IPS-20b (cell line): Measurements from ENCODE around the gene HDAC5.
A peak's percentile ranks its signal among the peaks of the same experiment; 100 is the strongest.

Source experiments
- H3K27ac ChIP-seq: one replicate; pipeline ENCODE4 v1.5.1; 2013; ENCODE audit warnings: low read length
- H3K27me3 ChIP-seq: 2 replicates; pipeline ENCODE4 v1.6.1; 2013; ENCODE audit warnings: mild to moderate bottlenecking, low read length, inconsistent platforms; ENCODE audit not compliant: insufficient read depth
- H3K36me3 ChIP-seq: 2 replicates; pipeline ENCODE4 v1.6.1; 2013; ENCODE audit warnings: low read depth, mild to moderate bottlenecking, inconsistent platforms, low read length, moderate library complexity; ENCODE audit not compliant: insufficient read depth
- H3K4me1 ChIP-seq: 2 replicates; pipeline ENCODE4 v1.6.1; 2013; ENCODE audit warnings: mild to moderate bottlenecking, control low read depth, inconsistent platforms, low read length, moderate library complexity; ENCODE audit not compliant: insufficient read depth
- H3K4me3 ChIP-seq: 2 replicates; pipeline ENCODE4 v1.5.1; 2013; ENCODE audit warnings: mild to moderate bottlenecking, low read length, inconsistent platforms
- H3K9ac ChIP-seq: 2 replicates; pipeline ENCODE4 v1.6.1; 2013; ENCODE audit warnings: low read depth, mild to moderate bottlenecking, inconsistent platforms, low read length, moderate library complexity
- H3K9me3 ChIP-seq: 2 replicates; pipeline ENCODE4 v1.6.1; 2013; ENCODE audit warnings: mild to moderate bottlenecking, low read depth, low read length, inconsistent platforms; ENCODE audit not compliant: insufficient read depth

Gene HDAC5

GRCh38 chr17:44069974-44070454 is 53.4 kb downstream of the HDAC5 start:
- Histone ChIP-seq H3K9me3 (no peaks in the 10 kb centered on the region), H3K4me3 (peak overlapping the region; percentile 74), H3K36me3 (peaks cover 15% of the 10 kb centered on the region), H3K4me1 (peaks cover 10% of the 10 kb centered on the region), H3K27ac (peak overlapping the region; percentile 70), H3K27me3 (no peaks in the 10 kb centered on the region), H3K9ac (peak overlapping the region; percentile 83)

- no peak overlapping the region for H3K27ac ChIP-seq
- peaks cover 10% of the 10 kb centered on the region for H3K4me1 ChIP-seq
- no peak overlapping the region for H3K9ac ChIP-seq
- peaks cover 17% of the 10 kb centered on the region for H3K36me3 ChIP-seq
- no peak overlapping the region for H3K4me3 ChIP-seq
- no peaks in the 10 kb centered on the region for H3K9me3 ChIP-seq
- no peaks in the 10 kb centered on the region for H3K27me3 ChIP-seq
Measured at GRCh38 chr17:44067545-44067940, 55.9 kb downstream of the HDAC5 start.

GRCh38 chr17:44066204-44066930 is 57.1 kb downstream of the HDAC5 start, which contains the start of gene LSM12:
TSS of gene LSM12 (minus strand) at chr17:44066671. CDS start at chr17:44066587, 84 bp downstream.
- H3K36me3 ChIP-seq, result peaks cover 28% of the 10 kb centered on the region
- peak within 1 kb of the TSS; percentile 97 for H3K27ac ChIP-seq
- H3K27me3 ChIP-seq, result no peaks in the 10 kb centered on the region
- no peaks in the 10 kb centered on the region for H3K9me3 ChIP-seq
- peak within 1 kb of the TSS; percentile 99 for H3K9ac ChIP-seq
- H3K4me1 ChIP-seq, result peaks cover 4% of the 10 kb centered on the region; the same call in 1 of the 2 replicates
- peak within 1 kb of the TSS; percentile 99 for H3K4me3 ChIP-seq

GRCh38 chr17:44065668-44066203 is 57.7 kb downstream of the HDAC5 start:
- Histone ChIP-seq H3K4me1 (peaks cover 4% of the 10 kb centered on the region; the same call in 1 of the 2 replicates), H3K9me3 (no peaks in the 10 kb centered on the region), H3K27ac (peak overlapping the region; percentile 97), H3K4me3 (peak overlapping the region; percentile 99), H3K9ac (peak overlapping the region; percentile 99), H3K36me3 (peaks cover 34% of the 10 kb centered on the region), H3K27me3 (no peaks in the 10 kb centered on the region)

GRCh38 chr17:44063704-44064639 is 59.5 kb downstream of the HDAC5 start:
- peak overlapping the region; percentile 14; the same call in 1 of the 2 replicates for H3K9ac ChIP-seq
- no peak overlapping the region for H3K27ac ChIP-seq
- peak overlapping the region; percentile 13; the same call in 1 of the 2 replicates for H3K4me3 ChIP-seq
- no peaks in the 10 kb centered on the region; the same call in 1 of the 2 replicates for H3K4me1 ChIP-seq
- no peaks in the 10 kb centered on the region for H3K9me3 ChIP-seq
- H3K36me3 ChIP-seq, result peaks cover 50% of the 10 kb centered on the region
- H3K27me3 ChIP-seq, result no peaks in the 10 kb centered on the region

GRCh38 chr17:44062871-44063270 is 60.6 kb downstream of the HDAC5 start:
- H3K4me3 ChIP-seq, result no peak overlapping the region
- H3K36me3 ChIP-seq, result peaks cover 58% of the 10 kb centered on the region
- H3K4me1 ChIP-seq, result no peaks in the 10 kb centered on the region; the same call in 1 of the 2 replicates
- H3K27ac ChIP-seq, result no peak overlapping the region
- H3K27me3 ChIP-seq, result no peaks in the 10 kb centered on the region
- no peaks in the 10 kb centered on the region for H3K9me3 ChIP-seq
- no peak overlapping the region for H3K9ac ChIP-seq

GRCh38 chr17:44061446-44061845 is 62.0 kb downstream of the HDAC5 start:
- Histone ChIP-seq H3K27ac (no peak overlapping the region), H3K9me3 (no peaks in the 10 kb centered on the region), H3K4me1 (no peaks in the 10 kb centered on the region; the same call in 1 of the 2 replicates), H3K36me3 (peaks cover 63% of the 10 kb centered on the region), H3K9ac (no peak overlapping the region), H3K27me3 (no peaks in the 10 kb centered on the region), H3K4me3 (no peak overlapping the region)

GRCh38 chr17:44059101-44059892 is 64.1 kb downstream of the HDAC5 start:
- Histone ChIP-seq H3K9ac (no peak overlapping the region), H3K27ac (no peak overlapping the region), H3K4me1 (no peaks in the 10 kb centered on the region; the same call in 1 of the 2 replicates), H3K27me3 (no peaks in the 10 kb centered on the region), H3K36me3 (peaks cover 80% of the 10 kb centered on the region), H3K9me3 (no peaks in the 10 kb centered on the region), H3K4me3 (no peak overlapping the region)

GRCh38 chr17:44053125-44053872 is 70.1 kb downstream of the HDAC5 start:
- H3K9me3 ChIP-seq, result no peaks in the 10 kb centered on the region
- H3K9ac ChIP-seq, result no peak overlapping the region
- H3K4me1 ChIP-seq, result no peaks in the 10 kb centered on the region
- no peaks in the 10 kb centered on the region for H3K27me3 ChIP-seq
- H3K27ac ChIP-seq, result no peak overlapping the region
- peaks cover 82% of the 10 kb centered on the region for H3K36me3 ChIP-seq
- H3K4me3 ChIP-seq, result no peak overlapping the region

- H3K4me1 ChIP-seq, result no peaks in the 10 kb centered on the region
- no peak overlapping the region for H3K9ac ChIP-seq
- no peaks in the 10 kb centered on the region for H3K9me3 ChIP-seq
- peaks cover 76% of the 10 kb centered on the region for H3K36me3 ChIP-seq
- no peak overlapping the region for H3K27ac ChIP-seq
- H3K4me3 ChIP-seq, result no peak overlapping the region
- H3K27me3 ChIP-seq, result no peaks in the 10 kb centered on the region
Measured at GRCh38 chr17:44049294-44050060, 74.0 kb downstream of the HDAC5 start.
